H9 (cell line): Measurements from ENCODE around the gene EDARADD. TPM values are rescaled to one million over a fixed set of nuclear protein-coding genes. Genes with fewer than 3 reads are reported as not detected.

Source experiments
- DNase-seq: peaks from one replicate; pipeline ENCODE4 v3.0.0-alpha.2; 2017
- H2AFZ ChIP-seq: one replicate; pipeline ENCODE4 v1.6.1; 2013; ENCODE audit warnings: mild to moderate bottlenecking, low read length, control low read depth, moderate library complexity
- H2AK5ac ChIP-seq: 2 replicates; pipeline ENCODE4 v1.6.1; 2013; ENCODE audit warnings: low read length, control low read depth, mixed read lengths; ENCODE audit not compliant: insufficient read length
- H2BK120ac ChIP-seq: one replicate; pipeline ENCODE4 v1.6.1; 2013; ENCODE audit warnings: low read depth, mild to moderate bottlenecking, low read length, control low read depth, inconsistent platforms; ENCODE audit not compliant: poor library complexity, severe bottlenecking
- H2BK12ac ChIP-seq: 2 replicates; pipeline ENCODE4 v1.6.1; 2013; ENCODE audit warnings: low read length, control low read depth, mixed read lengths, low read depth; ENCODE audit not compliant: insufficient read length
- H2BK15ac ChIP-seq: 2 replicates; pipeline ENCODE4 v1.6.1; 2013; ENCODE audit warnings: low read depth, low read length, control low read depth
- H2BK20ac ChIP-seq: one replicate; pipeline ENCODE4 v1.6.1; 2013; ENCODE audit warnings: low read depth, mild to moderate bottlenecking, low read length, control low read depth, inconsistent platforms; ENCODE audit not compliant: poor library complexity, severe bottlenecking
- H2BK5ac ChIP-seq: 2 replicates; pipeline ENCODE4 v1.6.1; 2013; ENCODE audit warnings: low read length, control low read depth, mixed read lengths; ENCODE audit not compliant: insufficient read length
- H3K14ac ChIP-seq: 2 replicates; pipeline ENCODE4 v1.6.1; 2013; ENCODE audit warnings: low read length, control low read depth; ENCODE audit not compliant: insufficient read depth
- H3K18ac ChIP-seq: 2 replicates; pipeline ENCODE4 v1.6.1; 2013; ENCODE audit warnings: low read depth, mild to moderate bottlenecking, mixed read lengths, low read length, control low read depth; ENCODE audit not compliant: insufficient read length
- H3K23ac ChIP-seq: 2 replicates; pipeline ENCODE4 v1.6.1; 2013; ENCODE audit warnings: low read length, control low read depth, mixed read lengths, low read depth; ENCODE audit not compliant: insufficient read length
- H3K23me2 ChIP-seq: 2 replicates; pipeline ENCODE4 v1.6.1; 2013; ENCODE audit warnings: low read depth, mild to moderate bottlenecking, mixed read lengths, low read length, control low read depth; ENCODE audit not compliant: insufficient read length, poor library complexity, severe bottlenecking
- H3K27ac ChIP-seq: 2 replicates; pipeline ENCODE4 v1.5.1; 2013; ENCODE audit warnings: low read length, control low read depth, mixed read lengths, low read depth; ENCODE audit not compliant: insufficient read length
- H3K27me3 ChIP-seq: 2 replicates; pipeline ENCODE4 v1.6.1; 2013; ENCODE audit warnings: low read length, control low read depth, inconsistent platforms; ENCODE audit not compliant: insufficient read depth
- H3K4ac ChIP-seq: 2 replicates; pipeline ENCODE4 v1.6.1; 2013; ENCODE audit warnings: low read depth, mild to moderate bottlenecking, control low read depth, inconsistent platforms, low read length, moderate library complexity
- H3K4me1 ChIP-seq: 2 replicates; pipeline ENCODE4 v1.6.1; 2013; ENCODE audit warnings: low read length, control low read depth, inconsistent platforms; ENCODE audit not compliant: insufficient read depth
- H3K4me2 ChIP-seq: 2 replicates; pipeline ENCODE4 v1.6.1; 2013; ENCODE audit warnings: low read length, control low read depth, mixed read lengths; ENCODE audit not compliant: insufficient read length, insufficient read depth
- H3K56ac ChIP-seq: 2 replicates; pipeline ENCODE4 v1.6.1; 2013; ENCODE audit warnings: low read depth, mild to moderate bottlenecking, mixed read lengths, low read length, control low read depth; ENCODE audit not compliant: insufficient read length
- H3K79me1 ChIP-seq: 2 replicates; pipeline ENCODE4 v1.6.1; 2013; ENCODE audit warnings: low read depth, mild to moderate bottlenecking, moderate library complexity, low read length, control low read depth, inconsistent platforms; ENCODE audit not compliant: insufficient read depth, poor library complexity, severe bottlenecking
- H3K79me2 ChIP-seq: 2 replicates; pipeline ENCODE4 v1.6.1; 2013; ENCODE audit warnings: low read length, control low read depth, inconsistent platforms; ENCODE audit not compliant: insufficient read depth
- H3K9ac ChIP-seq: 2 replicates; pipeline ENCODE4 v1.6.1; 2013; ENCODE audit warnings: low read length, control low read depth, mixed read lengths; ENCODE audit not compliant: insufficient read length; ENCODE audit errors: extremely low read depth
- H3K9me3 ChIP-seq: one replicate; pipeline ENCODE4 v1.6.1; 2013; ENCODE audit warnings: low read depth, low read length, inconsistent platforms; ENCODE audit not compliant: control insufficient read depth
- H3T11ph ChIP-seq: one replicate; pipeline ENCODE4 v1.6.1; 2013; ENCODE audit warnings: mild to moderate bottlenecking, low read length, control low read depth, inconsistent platforms
- H4K20me1 ChIP-seq: one replicate; pipeline ENCODE4 v1.6.1; 2013; ENCODE audit not compliant: control insufficient read depth, insufficient read length, insufficient read depth
- H4K5ac ChIP-seq: 2 replicates; pipeline ENCODE4 v1.6.1; 2013; ENCODE audit warnings: low read depth, mild to moderate bottlenecking, mixed read lengths, low read length, control low read depth; ENCODE audit not compliant: insufficient read length
- H4K8ac ChIP-seq: replicated peaks from 2 replicates; pipeline ENCODE4 v1.6.1; 2013; ENCODE audit warnings: low read length, control low read depth, mixed read lengths, low read depth; ENCODE audit not compliant: insufficient read length
- H4K91ac ChIP-seq: 2 replicates; pipeline ENCODE4 v1.6.1; 2013; ENCODE audit warnings: low read depth, mild to moderate bottlenecking, moderate library complexity, mixed read lengths, low read length, control low read depth; ENCODE audit not compliant: insufficient read length
- H3K27ac Mint-ChIP-seq, 3 experiments: 2 replicates in 2 of 3; 3 replicates in 1 of 3; pipeline ENCODE4 v1.8.0; 2020 to 2021; ENCODE audit warnings: mixed read lengths in 3 of 3, mild to moderate bottlenecking in 1 of 3, moderate library complexity in 1 of 3
- H3K27me3 Mint-ChIP-seq: 2 replicates; pipeline ENCODE4 v1.8.0; 2021; ENCODE audit warnings: low read depth, mild to moderate bottlenecking, moderate library complexity, mixed read lengths
- H3K36me3 Mint-ChIP-seq, 3 experiments: 2 replicates in 2 of 3; 3 replicates in 1 of 3; pipeline ENCODE4 v1.8.0; 2020 to 2021; ENCODE audit warnings: low read depth in 3 of 3, mixed read lengths in 3 of 3; ENCODE audit not compliant: insufficient read depth in 1 of 3
- H3K4me1 Mint-ChIP-seq, 2 experiments: 2 replicates each; pipeline ENCODE4 v1.8.0; 2020; ENCODE audit warnings: mixed read lengths in 2 of 2
- H3K4me3 Mint-ChIP-seq, 2 experiments: 2 replicates in 1 of 2; 3 replicates in 1 of 2; pipeline ENCODE4 v1.8.0; 2020 to 2021; ENCODE audit warnings: mild to moderate bottlenecking in 2 of 2, mixed read lengths in 2 of 2, moderate library complexity in 1 of 2
- H3K9me3 Mint-ChIP-seq, 2 experiments: 2 replicates in 1 of 2; 3 replicates in 1 of 2; pipeline ENCODE4 v1.8.0; 2020; ENCODE audit warnings: mild to moderate bottlenecking in 2 of 2, mixed read lengths in 2 of 2, moderate library complexity in 1 of 2
- WGBS: extraction: QIAGEN DNeasy Blood & Tissue Kit; methylation state at CpG from one replicate; pipeline ENCODE4 v1.1.7; 2013; ENCODE audit warnings: missing lambda C conversion rate, low lambda C conversion rate, mixed read lengths; ENCODE audit not compliant: insufficient read length; ENCODE audit errors: extremely low coverage; 5-methylcytosine and 5-hydroxymethylcytosine counted together
- total RNA-seq: library from RNA; stranded (reverse); gene quantifications from 2 replicates; pipeline ENCODE4 v1.2.1, GENCODE V29; 2021
- TF ChIP-seq, protein P1 (sequence below): fragments of 200-600 bp; sonication (generic); conservative IDR thresholded peaks from 3 replicates; pipeline ENCODE4 v1.8.0; 2021; ENCODE audit warnings: antibody characterized with exemption, mild to moderate bottlenecking

EDARADD gene
- total RNA-seq, 1 experiment from 2014 or later, result 3.8 TPM

DNA sequence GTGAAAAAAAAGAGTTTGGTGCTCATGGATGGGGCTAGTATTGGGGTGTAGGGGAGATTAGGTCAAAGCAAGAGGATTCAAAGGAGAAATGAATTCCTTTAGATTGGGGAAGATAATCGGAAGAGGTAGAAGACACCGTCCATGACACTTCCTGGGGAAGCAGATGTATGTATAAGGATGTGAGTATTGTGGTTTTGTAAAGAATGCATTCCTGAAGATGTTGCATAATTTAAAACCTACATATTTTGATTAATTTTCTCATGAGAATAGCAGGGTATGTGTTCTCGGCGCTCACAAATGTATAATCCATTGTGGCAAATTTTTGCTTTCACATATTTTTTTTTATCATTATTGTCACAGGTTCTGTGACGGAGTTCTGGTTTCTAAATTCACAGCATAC, 124.2 kb downstream of the EDARADD start:
- no peaks in the 10 kb centered on the region for H3K79me2 ChIP-seq
- H3K36me3 Mint-ChIP-seq, result no peaks in the 10 kb centered on the region
- H3K4me3 Mint-ChIP-seq, result no peak overlapping the region
- no peak overlapping the region for H3K23ac ChIP-seq
- peaks cover under 1% of the 10 kb centered on the region for H3K23me2 ChIP-seq
- no peak overlapping the region for H4K91ac ChIP-seq
- H2BK5ac ChIP-seq, result no peak overlapping the region
- H2AFZ ChIP-seq, result no peak overlapping the region
- no peak overlapping the region for H3K9ac ChIP-seq
- H3K27me3 Mint-ChIP-seq, result peaks cover 6% of the 10 kb centered on the region
- no peaks in the 10 kb centered on the region for H3K9me3 ChIP-seq
- H3T11ph ChIP-seq, result no peak overlapping the region
- no peak overlapping the region for H3K27ac Mint-ChIP-seq
- no peak overlapping the region for H3K18ac ChIP-seq
- TF ChIP-seq, protein P1, sequence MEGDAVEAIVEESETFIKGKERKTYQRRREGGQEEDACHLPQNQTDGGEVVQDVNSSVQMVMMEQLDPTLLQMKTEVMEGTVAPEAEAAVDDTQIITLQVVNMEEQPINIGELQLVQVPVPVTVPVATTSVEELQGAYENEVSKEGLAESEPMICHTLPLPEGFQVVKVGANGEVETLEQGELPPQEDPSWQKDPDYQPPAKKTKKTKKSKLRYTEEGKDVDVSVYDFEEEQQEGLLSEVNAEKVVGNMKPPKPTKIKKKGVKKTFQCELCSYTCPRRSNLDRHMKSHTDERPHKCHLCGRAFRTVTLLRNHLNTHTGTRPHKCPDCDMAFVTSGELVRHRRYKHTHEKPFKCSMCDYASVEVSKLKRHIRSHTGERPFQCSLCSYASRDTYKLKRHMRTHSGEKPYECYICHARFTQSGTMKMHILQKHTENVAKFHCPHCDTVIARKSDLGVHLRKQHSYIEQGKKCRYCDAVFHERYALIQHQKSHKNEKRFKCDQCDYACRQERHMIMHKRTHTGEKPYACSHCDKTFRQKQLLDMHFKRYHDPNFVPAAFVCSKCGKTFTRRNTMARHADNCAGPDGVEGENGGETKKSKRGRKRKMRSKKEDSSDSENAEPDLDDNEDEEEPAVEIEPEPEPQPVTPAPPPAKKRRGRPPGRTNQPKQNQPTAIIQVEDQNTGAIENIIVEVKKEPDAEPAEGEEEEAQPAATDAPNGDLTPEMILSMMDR, result no peak
- no peak overlapping the region for H3K56ac ChIP-seq
- no peak overlapping the region for H2BK15ac ChIP-seq
- WGBS, result no CpG with 5 or more reads among the region's 5 CpGs
- H2BK12ac ChIP-seq, result no peak overlapping the region
- H2BK120ac ChIP-seq, result no peak overlapping the region
- no peak overlapping the region for H3K4ac ChIP-seq
- H2BK20ac ChIP-seq, result no peak overlapping the region
- no peak for DNase-seq
- no peak overlapping the region for H3K14ac ChIP-seq
- no peak overlapping the region for H3K27ac ChIP-seq
- no peak overlapping the region for H3K4me2 ChIP-seq
- H3K9me3 Mint-ChIP-seq, result no peaks in the 10 kb centered on the region
- no peaks in the 10 kb centered on the region for H3K79me1 ChIP-seq
- H4K5ac ChIP-seq, result no peak overlapping the region
- no peaks in the 10 kb centered on the region for H4K20me1 ChIP-seq
- H3K4me1 Mint-ChIP-seq, result peaks cover 12 to 13% of the 10 kb centered on the region in 2 experiments
- H2AK5ac ChIP-seq, result no peak overlapping the region
- H3K4me1 ChIP-seq, result no peaks in the 10 kb centered on the region
- H3K27me3 ChIP-seq, result no peaks in the 10 kb centered on the region
- H4K8ac ChIP-seq, result no peak overlapping the region
